GM15510 (cell line): ENCODE measurements around the gene NFYC.

Experiments used
- POLR2A ChIP-seq: IDR thresholded peaks from 3 replicates; pipeline ENCODE4 v1.6.1; 2011; ENCODE audit warnings: borderline replicate concordance; ENCODE audit not compliant: insufficient read length; ENCODE audit errors: extremely low read depth

The NFYC gene

DNA sequence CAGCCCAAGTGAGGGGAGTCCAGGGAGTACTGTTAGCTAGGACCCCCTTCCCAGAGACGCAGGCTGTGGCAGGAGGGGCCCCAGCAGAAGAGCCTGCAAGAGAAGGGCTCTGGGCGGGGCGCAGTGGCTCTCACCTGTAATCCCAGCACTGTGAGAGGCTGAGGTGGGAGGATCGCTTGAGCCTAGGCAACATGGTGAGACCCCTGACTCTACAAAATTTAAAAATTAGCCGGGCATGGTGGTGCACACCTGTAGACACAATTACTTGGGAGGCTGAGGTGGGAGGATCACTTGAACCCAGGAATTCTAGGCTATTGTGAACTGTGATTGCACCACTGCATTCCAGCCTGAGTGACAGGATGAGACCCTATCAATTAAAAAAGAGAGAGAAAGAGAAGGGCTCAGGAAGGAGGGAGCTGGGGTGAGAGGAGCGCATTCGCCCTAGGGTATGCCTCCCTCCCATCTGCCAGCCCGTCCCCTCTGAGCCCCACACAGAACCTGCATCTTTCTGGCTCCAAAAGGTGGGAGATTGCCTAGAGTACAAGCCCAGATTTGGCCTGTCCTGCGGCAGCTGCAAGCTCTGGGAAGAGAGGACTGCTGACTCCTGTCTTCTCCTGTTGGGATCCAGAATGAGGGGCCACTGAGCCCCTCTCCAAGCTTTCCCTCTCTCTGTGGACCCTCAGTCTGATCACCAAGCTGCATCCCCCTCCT lies 95.6 kb downstream of the NFYC start:
- TF ChIP-seq POLR2A, result no peak

DNA sequence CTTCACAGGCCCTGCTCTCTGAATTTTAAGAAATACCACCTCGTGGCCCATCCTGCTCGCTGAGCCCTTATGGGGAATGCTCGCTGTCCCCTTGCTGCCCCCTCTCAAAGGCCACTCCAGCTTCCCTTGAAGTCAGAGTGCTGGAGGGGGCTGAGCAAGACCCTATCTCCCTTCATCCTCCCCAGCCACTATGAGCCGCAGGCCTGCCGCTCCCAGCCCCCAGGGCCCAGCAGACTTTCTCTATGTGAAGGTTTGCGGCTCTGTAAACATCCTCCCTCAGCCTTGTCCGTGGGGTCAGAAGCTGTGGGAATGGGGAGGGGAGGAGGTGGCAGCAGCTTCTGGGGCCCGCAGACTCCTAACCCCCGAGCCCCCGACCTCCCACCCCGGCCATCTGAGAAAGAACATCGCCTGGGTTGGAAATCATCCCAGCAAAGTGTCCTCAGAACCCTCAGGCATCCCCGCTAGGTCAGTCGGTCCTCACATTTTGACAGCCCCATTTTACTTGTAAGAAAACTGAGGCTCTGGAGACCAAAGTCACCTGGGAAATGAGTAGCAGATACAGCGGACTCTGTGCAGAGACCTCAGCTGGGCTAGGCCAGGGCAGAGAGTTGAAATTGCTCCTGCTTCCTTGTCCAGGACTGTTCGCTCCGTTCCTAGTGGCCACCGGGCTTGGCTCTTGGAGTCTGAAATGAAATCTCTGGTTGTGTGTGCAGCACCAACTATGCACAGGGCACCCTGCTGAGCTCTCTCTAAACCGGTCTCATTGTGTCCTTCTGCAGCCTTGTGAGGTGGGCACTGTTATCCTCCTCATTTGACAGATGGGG lies 96.4 kb downstream of the NFYC start:
- TF ChIP-seq POLR2A, result no peak

DNA sequence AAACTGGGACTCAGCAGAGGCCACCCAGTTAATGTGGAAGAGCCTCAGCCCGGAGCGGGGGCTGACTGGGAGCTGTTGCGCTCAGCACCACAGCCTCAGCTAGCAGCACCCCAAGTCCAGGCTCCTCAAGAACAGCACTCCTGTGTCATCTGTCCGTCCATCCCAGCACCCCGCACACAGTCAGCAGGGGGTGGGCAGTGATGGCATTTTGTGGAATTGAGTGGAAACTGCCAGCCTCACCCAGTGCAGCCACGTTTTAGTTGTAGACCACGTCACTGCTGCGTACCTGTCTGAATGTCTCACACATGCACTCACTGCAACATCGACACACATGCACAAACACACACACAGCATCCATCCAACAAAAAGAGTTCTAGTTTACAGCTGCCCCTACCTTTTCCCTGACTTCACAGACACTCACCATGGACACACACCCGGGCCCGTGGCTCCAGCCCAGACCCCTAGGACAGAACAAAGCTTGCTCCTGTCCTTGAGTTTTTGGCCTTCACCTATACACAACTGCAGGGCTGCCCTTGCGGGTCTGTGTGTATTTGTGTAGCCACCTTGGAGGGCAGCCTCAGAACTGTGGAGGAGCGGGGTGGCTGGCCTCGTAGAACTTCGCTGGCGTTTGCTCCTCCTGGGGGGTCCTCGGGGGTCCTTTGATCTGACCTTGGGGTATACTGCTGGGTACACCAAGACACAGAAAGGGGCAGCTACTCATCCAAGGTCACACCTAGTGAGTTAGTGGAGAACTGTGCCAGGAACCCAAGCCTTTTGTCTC lies 97.2 kb downstream of the NFYC start:
- TF ChIP-seq POLR2A, result no peak

DNA sequence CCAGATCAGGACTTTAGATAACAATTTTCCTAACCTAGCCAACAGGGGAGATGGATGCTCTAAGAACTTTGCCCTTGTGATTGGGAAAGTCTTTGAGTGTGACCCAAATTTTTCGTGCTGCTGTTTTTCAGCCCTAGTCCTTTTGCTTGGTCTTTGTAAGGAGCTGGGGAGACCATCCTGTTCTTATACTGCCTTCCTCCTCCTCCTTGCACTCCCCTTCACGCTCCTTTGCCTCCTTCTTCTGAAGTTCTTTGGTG lies 97.8 kb downstream of the NFYC start:
- no peak for TF ChIP-seq POLR2A

DNA sequence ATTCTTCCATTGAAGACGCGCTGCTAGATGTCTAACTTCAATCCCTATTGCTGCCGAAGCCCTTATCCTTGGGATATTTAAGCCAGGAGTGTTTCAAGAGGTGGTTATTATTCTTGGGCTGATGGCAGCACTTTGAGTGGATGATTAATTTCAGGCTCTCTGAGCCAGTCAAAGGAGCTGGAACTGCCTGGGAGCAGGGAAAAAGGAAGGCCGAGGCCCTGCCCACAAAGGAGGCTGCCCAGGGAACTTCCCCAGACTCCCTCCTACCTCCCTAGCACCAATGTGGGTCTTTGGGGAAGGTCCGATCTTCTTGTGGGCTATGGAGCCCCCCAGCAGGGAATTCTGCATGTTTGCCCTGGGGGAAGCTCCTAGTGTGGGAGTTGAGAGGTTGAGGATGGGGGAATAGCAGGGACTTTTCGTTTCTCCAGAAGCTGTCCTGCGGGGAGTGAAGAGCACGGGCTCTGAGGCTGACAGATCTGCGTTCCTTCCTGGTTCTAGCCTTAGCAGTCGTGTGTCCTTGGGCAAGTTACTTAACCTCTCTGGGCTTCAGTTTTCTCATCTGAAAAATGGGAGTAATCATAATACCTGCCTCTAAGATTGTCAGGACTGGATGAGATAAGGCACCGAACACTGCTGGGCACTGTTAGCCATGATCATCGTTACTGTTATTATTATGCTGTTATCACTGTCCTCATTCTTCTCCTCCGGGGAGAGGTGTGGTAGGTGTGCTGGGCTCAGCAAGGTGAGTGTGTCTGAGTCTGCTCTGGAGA lies 98.3 kb downstream of the NFYC start:
- no peak for TF ChIP-seq POLR2A

DNA sequence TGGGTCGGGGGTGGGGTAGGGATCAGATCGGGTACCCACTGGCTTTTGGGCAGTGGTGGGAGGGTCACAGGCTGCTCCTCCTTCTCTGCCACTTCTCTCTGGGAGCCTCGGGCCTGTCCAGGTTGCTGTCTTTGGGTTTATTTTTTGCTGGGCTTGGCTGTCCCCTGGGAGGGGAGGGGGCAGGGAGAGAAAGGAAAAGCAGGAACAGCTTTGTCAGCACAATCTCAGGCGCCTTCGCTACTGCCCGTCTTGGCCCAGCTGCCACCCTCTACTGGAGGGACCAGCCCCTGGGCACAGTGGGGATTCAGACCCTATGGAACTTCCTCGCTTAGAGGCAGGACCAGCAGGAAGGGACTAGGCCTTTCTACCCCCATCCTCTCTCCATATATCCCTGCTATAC lies 100.5 kb downstream of the NFYC start:
- no peak for TF ChIP-seq POLR2A

DNA sequence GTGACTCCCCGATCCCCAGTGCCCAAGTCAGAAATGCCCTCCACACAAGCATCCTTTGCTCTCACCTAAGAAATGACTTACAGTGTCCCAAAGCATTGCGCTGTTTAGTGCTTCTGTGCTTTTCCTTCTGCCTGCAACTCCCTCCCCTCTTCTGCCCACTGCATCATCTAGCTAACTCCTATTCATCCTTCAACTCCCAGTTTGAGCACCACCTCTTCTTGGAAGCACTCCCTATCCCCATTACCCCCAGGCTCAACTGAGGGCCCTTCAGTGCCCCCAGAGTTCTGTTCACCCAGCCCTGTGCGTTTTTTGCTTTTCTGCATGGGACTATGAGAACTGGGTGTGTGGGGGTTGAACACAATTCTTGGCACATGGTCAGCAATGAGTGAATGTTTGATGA lies 102.1 kb downstream of the NFYC start:
- no peak for TF ChIP-seq POLR2A

DNA sequence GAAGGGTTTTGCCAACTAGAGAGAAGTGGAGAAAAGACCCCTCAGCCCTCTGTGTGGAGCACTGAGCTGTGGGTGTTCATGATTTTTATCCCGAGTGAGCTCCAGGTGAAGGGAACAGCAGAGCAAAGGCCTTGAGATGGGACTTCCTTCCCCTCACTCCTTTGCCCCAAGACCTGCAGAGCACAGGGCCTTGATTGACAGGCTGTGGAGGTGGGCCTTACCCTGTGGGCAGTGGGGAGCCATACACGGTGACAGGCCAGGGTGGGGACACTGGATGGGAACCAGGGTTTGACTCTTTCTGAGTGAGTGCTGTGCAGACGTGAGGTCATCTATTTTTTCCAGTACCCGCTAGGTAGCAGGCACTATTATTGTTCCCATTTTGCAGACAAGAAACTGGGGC lies 102.5 kb downstream of the NFYC start:
- no peak for TF ChIP-seq POLR2A

DNA sequence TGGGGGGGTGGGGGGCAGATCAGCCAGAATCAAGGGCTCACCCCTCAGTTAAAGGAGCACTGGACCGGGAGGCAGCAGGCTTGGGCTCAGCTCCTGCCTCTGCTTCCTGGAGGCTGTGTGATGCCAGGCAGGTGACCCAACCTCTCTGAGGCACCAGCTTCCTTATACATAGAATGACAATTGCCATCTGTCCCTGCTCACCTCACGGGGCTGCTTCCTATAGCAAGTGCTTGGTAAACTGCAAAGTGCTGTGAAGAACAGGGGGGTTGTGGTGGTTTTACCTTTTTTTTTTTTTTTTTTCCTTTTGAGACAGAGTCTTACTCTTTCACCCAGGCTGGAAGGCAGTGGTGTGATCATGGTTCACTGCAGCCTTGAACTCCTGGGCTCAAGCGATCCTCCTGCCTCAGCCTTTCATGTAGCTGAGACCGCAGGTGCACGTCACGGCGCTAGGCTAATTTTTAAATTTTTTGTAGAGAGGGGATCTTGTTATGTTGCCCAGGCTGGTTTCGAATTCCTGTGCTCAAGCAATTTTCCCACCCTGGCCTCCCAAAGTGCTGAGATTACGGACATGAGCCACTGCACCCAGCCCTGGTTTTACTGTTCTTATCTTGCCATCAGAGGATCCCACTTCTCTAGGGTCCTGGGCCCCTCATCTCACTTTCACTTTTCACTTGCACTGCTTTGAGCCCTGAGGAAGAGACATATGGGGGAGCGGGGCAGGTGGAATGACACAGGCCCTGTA lies 103.6 kb downstream of the NFYC start:
- TF ChIP-seq POLR2A, result no peak

DNA sequence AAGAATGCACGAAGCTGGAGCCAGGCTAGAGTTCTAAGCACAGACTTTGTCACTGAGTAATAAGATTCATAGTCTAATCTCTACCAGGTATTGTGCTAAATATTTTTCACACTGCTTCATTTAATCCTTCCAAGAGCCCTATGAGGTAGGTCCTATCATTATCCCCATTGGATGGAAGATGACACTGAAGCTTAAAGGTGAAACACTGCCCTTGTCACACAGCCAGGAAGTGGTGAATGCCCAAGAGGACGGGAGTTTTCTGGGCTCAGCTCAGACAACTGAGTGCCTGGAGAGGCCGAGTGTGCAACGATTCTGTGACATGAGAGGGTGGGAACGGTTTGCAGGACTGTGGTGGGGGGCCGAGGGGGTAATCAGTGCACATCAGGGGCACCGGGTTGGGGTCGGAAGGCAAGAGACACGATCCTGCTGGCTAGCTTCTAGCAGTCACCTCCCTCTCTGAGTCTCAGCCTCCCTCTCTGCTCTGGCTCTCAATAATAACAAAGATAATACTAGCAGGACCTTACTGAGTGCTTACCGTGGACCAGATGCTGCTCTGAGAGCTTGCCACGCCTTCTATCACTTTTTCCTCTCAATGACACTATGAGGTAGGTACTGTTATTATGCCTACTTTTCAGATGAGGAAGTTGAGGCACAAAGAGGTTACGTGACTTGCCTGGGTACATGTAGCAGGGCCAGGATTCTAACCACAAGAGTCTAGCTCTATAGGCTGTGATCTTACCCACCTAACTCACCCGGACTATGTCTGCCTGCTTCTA lies 104.5 kb downstream of the NFYC start:
- TF ChIP-seq POLR2A, result no peak

DNA sequence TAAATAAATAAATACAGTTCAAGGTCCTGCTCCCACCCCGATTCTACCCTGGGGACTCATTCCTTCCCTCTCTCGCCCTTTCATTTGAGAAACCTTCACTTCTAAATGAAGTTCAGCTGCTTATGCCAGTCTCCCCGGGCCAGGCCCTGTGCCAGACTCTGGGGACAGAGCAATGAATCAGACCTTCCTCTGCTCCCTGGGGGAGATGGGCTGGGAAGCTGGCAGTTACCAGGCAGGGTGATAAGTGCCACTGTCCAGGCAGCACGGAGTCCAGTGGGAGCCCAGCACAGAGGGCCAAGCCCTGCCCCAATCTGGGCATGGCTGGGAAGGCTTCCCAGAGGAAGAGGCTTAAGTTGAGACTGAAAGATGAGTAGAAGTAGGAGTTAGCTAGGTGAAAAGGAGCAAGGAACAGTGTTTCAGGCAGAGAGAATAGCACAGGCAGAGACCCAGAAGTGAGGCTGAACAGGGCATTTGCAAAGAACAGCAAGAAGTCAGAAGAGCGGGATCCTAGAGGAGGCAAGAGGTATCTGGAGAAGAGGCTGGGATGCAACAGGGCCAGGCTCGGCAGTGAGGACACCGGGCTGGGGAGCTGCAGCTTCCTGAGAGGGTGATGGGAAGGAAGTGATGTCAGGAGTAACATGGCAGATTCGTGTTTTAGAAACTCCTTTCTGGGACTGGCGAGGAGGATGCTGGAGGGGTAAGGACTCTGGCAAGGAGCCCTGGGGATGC lies 105.6 kb downstream of the NFYC start:
- TF ChIP-seq POLR2A, result no peak

DNA sequence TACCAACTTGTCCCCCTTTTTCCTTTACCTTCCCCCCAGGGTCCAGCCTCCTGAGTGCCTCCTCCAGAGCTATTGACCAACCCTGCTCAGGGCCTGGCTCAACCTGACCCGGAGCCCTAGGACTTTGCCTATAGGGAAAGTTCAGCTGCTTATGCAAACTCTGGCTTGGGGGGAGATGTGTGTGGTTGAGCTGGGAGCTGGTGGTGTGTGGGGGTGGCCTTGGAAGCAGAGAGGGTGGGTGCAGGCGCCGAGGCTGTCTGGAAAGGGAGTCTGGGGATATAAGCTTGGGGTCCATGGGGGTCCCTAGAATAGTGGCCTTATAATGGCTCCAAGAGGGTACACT lies 106.1 kb downstream of the NFYC start:
- no peak for TF ChIP-seq POLR2A

DNA sequence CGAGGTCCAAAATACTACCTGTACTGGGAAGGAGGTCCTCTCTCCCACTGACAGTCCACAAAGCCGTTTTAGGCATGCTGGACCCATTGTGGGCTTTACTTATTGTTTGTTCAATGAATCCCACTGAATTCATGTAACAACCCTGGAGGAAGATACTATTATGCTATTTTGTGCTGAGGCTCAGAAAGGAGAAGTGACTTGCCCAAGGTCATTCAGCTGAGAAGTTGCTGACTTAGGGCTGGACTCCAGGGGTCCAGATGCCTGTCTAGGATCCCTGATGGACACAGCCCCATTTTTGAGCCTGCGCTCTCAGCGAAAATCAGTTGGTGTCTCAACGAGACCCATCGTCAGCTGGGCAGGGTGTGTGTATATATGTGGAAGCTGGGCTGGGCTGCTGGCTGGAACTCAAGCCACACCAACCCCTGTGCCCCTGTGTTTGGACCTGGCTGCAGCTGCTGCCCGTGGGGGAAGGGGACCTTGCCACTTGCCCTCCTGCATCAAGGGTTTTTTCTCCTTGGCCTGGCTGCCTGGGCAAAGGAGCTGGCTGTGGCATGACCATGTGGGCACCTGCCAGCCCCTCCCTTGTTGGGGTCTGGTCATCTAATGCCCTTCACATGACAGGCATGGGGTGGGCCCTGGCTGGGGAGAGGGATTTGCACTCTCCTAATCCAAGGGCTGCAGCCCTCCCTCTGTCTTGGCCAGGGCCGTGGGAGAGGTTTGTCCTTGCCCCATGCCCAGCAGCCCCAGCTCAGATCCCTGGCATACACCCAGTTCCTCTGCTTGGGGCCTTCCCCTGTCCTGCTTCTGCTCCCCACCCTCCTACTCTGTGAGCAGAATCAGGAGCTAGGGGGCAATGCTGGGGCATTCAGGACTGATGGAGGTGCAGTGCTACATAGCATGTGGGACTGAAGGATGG lies 107.1 kb downstream of the NFYC start:
- no peak for TF ChIP-seq POLR2A
